Transverse colon (tissue), 4 donors: ENCODE results near the gene GALNT12. TPM values are rescaled to one million over a fixed set of nuclear protein-coding genes. Genes with fewer than 3 reads are reported as not detected.

Source experiments
- DNase-seq: peaks from one replicate; pipeline ENCODE4 v3.0.0-alpha.2; 2019
- H3K27ac ChIP-seq, 4 donors: fragments of 200-600 bp; sonication (generic); 2 replicates each; pipeline ENCODE4 v1.5.1; 2016 to 2018; ENCODE audit warnings: inconsistent platforms in 4 of 4
- H3K27me3 ChIP-seq: fragments of 200-600 bp; sonication (generic); 2 replicates; pipeline ENCODE4 v1.5.1; 2017; ENCODE audit warnings: inconsistent platforms
- H3K36me3 ChIP-seq, 4 donors: fragments of 200-600 bp; sonication (generic); 2 replicates each; pipeline ENCODE4 v1.5.1; 2017 to 2019; ENCODE audit warnings: inconsistent platforms in 4 of 4
- H3K4me1 ChIP-seq, 4 donors: fragments of 200-600 bp; sonication (generic); 2 replicates each; pipeline ENCODE4 v1.5.1; 2017 to 2020; ENCODE audit warnings: inconsistent platforms in 4 of 4
- H3K4me3 ChIP-seq, 4 donors: fragments of 200-600 bp; sonication (generic); 1 replicate in 1 of 4; 2 replicates in 3 of 4; pipeline versions ENCODE4 v1.5.1 to v1.6.1; 2017 to 2019; ENCODE audit warnings: inconsistent platforms in 4 of 4
- H3K9me3 ChIP-seq, 2 donors: fragments of 200-600 bp; sonication (generic); 2 replicates each; pipeline ENCODE4 v1.5.1; 2017 to 2019; ENCODE audit warnings: inconsistent platforms in 2 of 2
- EP300 ChIP-seq: sonication (generic); formaldehyde crosslinking; IDR thresholded peaks from one replicate; pipeline ENCODE4 v1.6.1; 2017; ENCODE audit warnings: antibody characterized with exemption, low read depth
- POLR2A ChIP-seq: fragments of 450-650 bp; IDR thresholded peaks from one replicate; pipeline ENCODE4 v1.6.1; 2016; ENCODE audit warnings: antibody characterized with exemption, mild to moderate bottlenecking, moderate library complexity
- POLR2AphosphoS5 ChIP-seq, 3 donors: sonication (generic); formaldehyde crosslinking; IDR thresholded peaks; one replicate each; pipeline ENCODE4 v1.6.1; 2016; ENCODE audit warnings: antibody characterized with exemption in 3 of 3
- WGBS, 2 donors: methylation state at CpG; one replicate each; pipeline ENCODE4 v1.1.5; 2018; ENCODE audit warnings: low coverage in 1 of 2; 5-methylcytosine and 5-hydroxymethylcytosine counted together
- in situ Hi-C, 4 donors: fragments of 200-750 bp; cut with MboI; loops; one replicate each; pipeline versions ENCODE4 v1.15.0 to v1.15.1; 2017; ENCODE audit warnings: low sequenced_read_pairs in 3 of 4, low pct_ligation_motif_present in 1 of 4, low pct_unique_long_range_greater_than_20kb in 1 of 4
- intact Hi-C: fragments of 100-400 bp; cut with DNase I; formaldehyde crosslinking; loops from one replicate; pipeline ENCODE4 v1.15.1; 2023; ENCODE audit warnings: low total_unique reads
- total RNA-seq, 4 donors: library from RNA; depleted of rRNA; stranded (reverse); fragments of >200 nt; gene quantifications; one replicate each; pipeline ENCODE4 v1.1.0, GENCODE V29; 2016
- TF ChIP-seq, protein P1 (sequence below), 5 experiments: fragments of 200-600 bp in 3 of 5; fragments of 450-650 bp in 2 of 5; sonication (generic) in 3 of 5; IDR thresholded peaks; 1 replicate in 2 of 5; 2 replicates in 3 of 5; pipeline ENCODE4 v1.5.1; 2016 to 2017; ENCODE audit warnings: antibody characterized with exemption in 5 of 5, inconsistent platforms in 3 of 5, mild to moderate bottlenecking in 2 of 5, moderate library complexity in 1 of 5

GALNT12 gene
- total RNA-seq, 4 donors from 2014 or later: 79.7 to 174 (median 120) TPM

DNA sequence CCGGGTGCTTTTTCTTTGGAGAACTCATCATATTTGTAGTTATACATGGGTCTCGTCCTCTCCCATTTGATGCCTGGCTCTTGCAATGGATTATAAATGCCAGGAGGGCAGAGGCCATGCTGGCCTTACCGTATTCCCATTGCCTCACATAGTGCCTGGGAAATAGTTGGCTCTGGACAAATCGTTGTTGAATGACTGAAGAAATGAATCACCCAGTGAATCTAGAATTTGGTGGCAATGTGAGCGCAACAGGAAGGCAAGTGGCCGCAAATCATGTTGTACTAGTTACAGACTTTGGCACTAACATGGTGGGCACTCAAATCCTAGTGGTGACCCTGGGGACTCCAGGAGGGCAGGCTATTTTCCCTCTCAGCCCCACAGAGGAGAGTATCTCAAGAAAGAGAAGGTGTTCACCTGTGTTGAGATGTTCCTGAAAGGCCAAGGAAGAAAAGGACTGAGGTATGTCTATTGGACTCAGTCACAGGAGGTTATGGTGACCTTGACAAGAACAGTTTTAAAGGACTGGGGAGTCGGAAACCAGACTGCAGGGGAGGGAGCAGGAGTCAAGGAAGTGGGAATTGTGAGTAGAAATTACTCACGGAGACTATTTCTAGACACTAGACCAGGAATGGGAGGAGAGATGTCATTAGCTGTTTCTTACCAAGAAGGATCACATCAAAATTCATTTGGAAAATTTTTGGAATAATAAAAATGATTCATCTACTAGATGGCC, 74.5 kb downstream of the GALNT12 start:
- H3K36me3 ChIP-seq: no peaks in the 10 kb centered on the region
- no peak for DNase-seq
- H3K9me3 ChIP-seq: no peaks in the 10 kb centered on the region
- peaks cover 0 to 9% (median 0%) of the 10 kb centered on the region in 4 donors for H3K4me1 ChIP-seq
- 74 to 78% methylated on average over 5 to 8 of the region's 8 CpGs for WGBS, 2 donors
- H3K4me3 ChIP-seq: no peak overlapping the region
- no peak for TF ChIP-seq EP300
- no peak for TF ChIP-seq POLR2A
- TF ChIP-seq POLR2AphosphoS5 (IDR thresholded peaks at IDR 0.05): no peak
- TF ChIP-seq, protein P1, sequence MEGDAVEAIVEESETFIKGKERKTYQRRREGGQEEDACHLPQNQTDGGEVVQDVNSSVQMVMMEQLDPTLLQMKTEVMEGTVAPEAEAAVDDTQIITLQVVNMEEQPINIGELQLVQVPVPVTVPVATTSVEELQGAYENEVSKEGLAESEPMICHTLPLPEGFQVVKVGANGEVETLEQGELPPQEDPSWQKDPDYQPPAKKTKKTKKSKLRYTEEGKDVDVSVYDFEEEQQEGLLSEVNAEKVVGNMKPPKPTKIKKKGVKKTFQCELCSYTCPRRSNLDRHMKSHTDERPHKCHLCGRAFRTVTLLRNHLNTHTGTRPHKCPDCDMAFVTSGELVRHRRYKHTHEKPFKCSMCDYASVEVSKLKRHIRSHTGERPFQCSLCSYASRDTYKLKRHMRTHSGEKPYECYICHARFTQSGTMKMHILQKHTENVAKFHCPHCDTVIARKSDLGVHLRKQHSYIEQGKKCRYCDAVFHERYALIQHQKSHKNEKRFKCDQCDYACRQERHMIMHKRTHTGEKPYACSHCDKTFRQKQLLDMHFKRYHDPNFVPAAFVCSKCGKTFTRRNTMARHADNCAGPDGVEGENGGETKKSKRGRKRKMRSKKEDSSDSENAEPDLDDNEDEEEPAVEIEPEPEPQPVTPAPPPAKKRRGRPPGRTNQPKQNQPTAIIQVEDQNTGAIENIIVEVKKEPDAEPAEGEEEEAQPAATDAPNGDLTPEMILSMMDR (IDR thresholded peaks at IDR 0.05): no peak
- intact Hi-C loops (no loop called here), in situ Hi-C loops (no loop called here)
- no peak overlapping the region for H3K27ac ChIP-seq
- H3K27me3 ChIP-seq: no peaks in the 10 kb centered on the region

DNA sequence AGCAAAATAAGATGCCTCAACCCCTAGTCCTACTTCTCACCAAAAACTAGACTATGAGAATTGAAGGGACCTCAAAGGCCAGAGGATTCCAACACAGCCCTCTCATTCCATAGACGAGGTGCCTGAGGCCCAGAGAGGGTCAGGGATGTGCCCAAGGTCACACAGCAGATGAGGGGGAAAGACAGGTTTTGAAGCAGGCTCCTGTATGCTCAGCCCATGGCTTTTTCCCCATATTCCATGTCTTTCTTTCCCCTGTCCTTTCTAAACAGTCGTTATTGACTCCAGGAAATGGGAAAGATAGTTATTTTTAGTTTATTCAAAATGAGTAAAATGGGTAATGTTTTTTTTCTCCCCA, 75.1 kb downstream of the GALNT12 start:
- H3K27ac ChIP-seq: no peak overlapping the region
- WGBS, 2 donors: 48 to 65% methylated on average over 2 of the region's 2 CpGs
- in situ Hi-C loops: no loop called here

DNA sequence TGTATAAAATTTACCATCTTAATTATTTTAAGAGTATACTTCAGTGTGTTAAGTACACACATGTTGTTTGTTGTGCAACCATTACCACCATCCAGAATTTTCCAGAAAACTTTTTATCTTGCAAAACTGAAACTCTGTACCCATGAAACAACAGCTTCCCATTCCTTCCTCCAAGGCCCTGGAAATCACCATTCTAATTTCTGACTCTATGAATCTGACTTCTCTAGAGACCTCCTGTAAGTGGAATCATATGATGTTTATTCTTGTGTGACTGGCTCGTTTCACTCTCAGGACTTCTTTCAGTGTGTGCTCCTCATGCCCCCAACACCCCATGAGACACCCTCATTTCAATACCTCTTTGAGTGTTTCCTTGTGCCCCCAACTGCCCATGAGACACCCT, 75.8 kb downstream of the GALNT12 start:
- in situ Hi-C loops: no loop called here
- TF ChIP-seq EP300: no peak
- no peak for TF ChIP-seq POLR2AphosphoS5 (IDR thresholded peaks at IDR 0.05)
- H3K27ac ChIP-seq: no peak overlapping the region
- WGBS, 2 donors: 57 to 80% methylated on average over 1 of the region's 1 CpG
- no peaks in the 10 kb centered on the region for H3K9me3 ChIP-seq
- no peak overlapping the region for H3K4me3 ChIP-seq
- H3K4me1 ChIP-seq: peaks cover 0 to 9% (median 0%) of the 10 kb centered on the region in 4 donors
- H3K36me3 ChIP-seq: no peaks in the 10 kb centered on the region
- intact Hi-C loops: no loop called here
- no peak for DNase-seq
- H3K27me3 ChIP-seq: no peaks in the 10 kb centered on the region

More for the DNA sequence above, 75.1 kb downstream of the GALNT12 start:
- intact Hi-C loops: no loop called here
- Histone ChIP-seq H3K36me3 (no peaks in the 10 kb centered on the region), H3K9me3 (no peaks in the 10 kb centered on the region), H3K27me3 (no peaks in the 10 kb centered on the region), H3K4me3 (no peak overlapping the region), H3K4me1 (peaks cover 0 to 9% (median 0%) of the 10 kb centered on the region in 4 donors)
- no peak for DNase-seq
- no peak for TF ChIP-seq POLR2AphosphoS5 (IDR thresholded peaks at IDR 0.05)
- TF ChIP-seq EP300: no peak
- TF ChIP-seq, protein P1 (IDR thresholded peaks at IDR 0.05): no peak
- TF ChIP-seq POLR2A: no peak

DNA sequence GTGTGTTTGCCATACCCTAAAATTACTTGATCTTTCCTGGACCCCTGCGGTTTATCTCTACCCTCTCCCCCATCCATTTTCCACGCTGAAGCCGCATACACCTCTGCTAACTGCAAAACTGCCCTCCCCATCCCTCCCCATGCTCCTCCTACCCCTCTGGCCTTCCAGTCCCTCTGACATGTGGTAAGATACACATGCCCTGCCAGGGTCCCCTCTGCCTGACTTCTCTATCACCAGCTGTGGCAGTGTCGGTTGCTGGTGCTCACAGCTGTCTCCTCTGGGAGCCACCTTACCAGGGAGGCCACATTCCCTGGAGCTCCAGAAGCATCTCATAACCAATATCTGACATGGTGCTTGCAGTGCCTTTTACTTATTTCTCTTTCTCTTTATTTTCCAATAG, 77.4 kb downstream of the GALNT12 start:
- no peak overlapping the region for H3K4me3 ChIP-seq
- intact Hi-C loops: no loop called here
- 82 to 87% methylated on average over 4 of the region's 4 CpGs for WGBS, 2 donors
- H3K4me1 ChIP-seq: peaks cover 0 to 7% (median 0%) of the 10 kb centered on the region in 4 donors
- TF ChIP-seq POLR2A (no peak), EP300 (no peak), POLR2AphosphoS5 (IDR thresholded peaks at IDR 0.05) (no peak)
- TF ChIP-seq, protein P1 (IDR thresholded peaks at IDR 0.05): no peak
- no peaks in the 10 kb centered on the region for H3K36me3 ChIP-seq
- no peak for DNase-seq
- in situ Hi-C loops: no loop called here
- H3K9me3 ChIP-seq: no peaks in the 10 kb centered on the region
- no peak overlapping the region for H3K27ac ChIP-seq
- no peaks in the 10 kb centered on the region for H3K27me3 ChIP-seq
